Hepatocyte (in vitro differentiated cells): ENCODE results near the gene NUP58.

Experiments
- EZH2 ChIP-seq: fragments of 200-600 bp; sonication (generic); IDR thresholded peaks from 2 replicates; pipeline ENCODE4 v1.6.1; 2016; ENCODE audit warnings: antibody characterized with exemption, mild to moderate bottlenecking, borderline replicate concordance
- EZH2phosphoT487 ChIP-seq: fragments of 200-600 bp; sonication (generic); IDR thresholded peaks from one replicate; pipeline ENCODE4 v1.6.1; 2018; ENCODE audit warnings: antibody characterized with exemption, mild to moderate bottlenecking, low read depth, moderate library complexity; ENCODE audit not compliant: unreplicated experiment, severe bottlenecking
- TF ChIP-seq, protein P1 (sequence below): fragments of 200-600 bp; sonication (generic); IDR thresholded peaks from 2 replicates; pipeline ENCODE4 v1.5.1; 2016; ENCODE audit warnings: antibody characterized with exemption, mild to moderate bottlenecking; ENCODE audit not compliant: poor library complexity

DNA sequence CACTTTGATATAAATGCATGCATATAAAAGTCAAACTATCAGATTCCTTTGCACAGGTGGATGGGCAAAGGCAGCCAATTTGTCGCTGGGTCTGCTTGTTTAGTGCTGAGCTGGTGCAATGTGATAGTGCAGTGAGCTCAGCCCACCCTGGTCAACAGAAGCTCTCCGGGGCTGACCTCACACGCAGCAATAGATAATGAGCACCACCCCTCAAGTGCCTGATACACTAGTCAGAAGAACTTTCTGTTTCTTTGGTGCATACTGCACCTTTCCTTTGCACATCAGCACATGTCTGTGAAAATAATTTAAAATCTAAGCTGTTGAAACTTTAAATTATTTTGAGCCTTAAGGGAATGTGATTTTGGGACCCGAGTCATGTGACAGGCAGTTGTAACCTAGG, 90.5 kb downstream of the NUP58 start:
- TF ChIP-seq, protein P1, sequence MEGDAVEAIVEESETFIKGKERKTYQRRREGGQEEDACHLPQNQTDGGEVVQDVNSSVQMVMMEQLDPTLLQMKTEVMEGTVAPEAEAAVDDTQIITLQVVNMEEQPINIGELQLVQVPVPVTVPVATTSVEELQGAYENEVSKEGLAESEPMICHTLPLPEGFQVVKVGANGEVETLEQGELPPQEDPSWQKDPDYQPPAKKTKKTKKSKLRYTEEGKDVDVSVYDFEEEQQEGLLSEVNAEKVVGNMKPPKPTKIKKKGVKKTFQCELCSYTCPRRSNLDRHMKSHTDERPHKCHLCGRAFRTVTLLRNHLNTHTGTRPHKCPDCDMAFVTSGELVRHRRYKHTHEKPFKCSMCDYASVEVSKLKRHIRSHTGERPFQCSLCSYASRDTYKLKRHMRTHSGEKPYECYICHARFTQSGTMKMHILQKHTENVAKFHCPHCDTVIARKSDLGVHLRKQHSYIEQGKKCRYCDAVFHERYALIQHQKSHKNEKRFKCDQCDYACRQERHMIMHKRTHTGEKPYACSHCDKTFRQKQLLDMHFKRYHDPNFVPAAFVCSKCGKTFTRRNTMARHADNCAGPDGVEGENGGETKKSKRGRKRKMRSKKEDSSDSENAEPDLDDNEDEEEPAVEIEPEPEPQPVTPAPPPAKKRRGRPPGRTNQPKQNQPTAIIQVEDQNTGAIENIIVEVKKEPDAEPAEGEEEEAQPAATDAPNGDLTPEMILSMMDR, result no peak
- TF ChIP-seq EZH2 (no peak), EZH2phosphoT487 (no peak)
